GM12872 (cell line): ENCODE data around the gene ZDHHC7.

ENCODE experiments used
- CTCF ChIP-seq: IDR thresholded peaks from 3 replicates; pipeline ENCODE4 v1.5.1; 2011; ENCODE audit warnings: low read depth, mild to moderate bottlenecking, low read length, moderate library complexity; ENCODE audit not compliant: insufficient read depth

ZDHHC7 gene

GRCh38 chr16:84973776-84974523 is 37.4 kb downstream of the ZDHHC7 start:
- no peak for TF ChIP-seq CTCF

- TF ChIP-seq CTCF: no peak
Observed at GRCh38 chr16:84973236-84973635, 38.1 kb downstream of the ZDHHC7 start.

GRCh38 chr16:84970447-84971127 is 40.7 kb downstream of the ZDHHC7 start:
- peak; percentile 89 for TF ChIP-seq CTCF

- TF ChIP-seq CTCF: no peak
Observed at GRCh38 chr16:84967828-84968227, 43.5 kb downstream of the ZDHHC7 start.

GRCh38 chr16:84965428-84966415 is 45.6 kb downstream of the ZDHHC7 start:
- TF ChIP-seq CTCF: no peak

- TF ChIP-seq CTCF: no peak
Observed at GRCh38 chr16:84964386-84965128, 46.8 kb downstream of the ZDHHC7 start.

- TF ChIP-seq CTCF: no peak
Observed at GRCh38 chr16:84963066-84963465, 48.3 kb downstream of the ZDHHC7 start.
